HCT116 (cell line): ENCODE results near the gene AQP6.

Experiments
- EZH2 ChIP-seq: fragments of 200-600 bp; sonication (generic); IDR thresholded peaks from 2 replicates; pipeline ENCODE4 v1.6.1; 2017; ENCODE audit warnings: antibody characterized with exemption, mixed run types
- JUND ChIP-seq: IDR thresholded peaks from 2 replicates; pipeline ENCODE4 v1.6.1; 2012
- POLR2A ChIP-seq: IDR thresholded peaks from 2 replicates; pipeline ENCODE4 v1.7.0; 2011; ENCODE audit warnings: borderline replicate concordance; ENCODE audit not compliant: insufficient read depth, insufficient read length; ENCODE audit errors: extremely low read depth
- POLR2AphosphoS5 ChIP-seq: IDR thresholded peaks from 2 replicates; pipeline ENCODE4 v1.6.1; 2011; ENCODE audit warnings: mild to moderate bottlenecking, low read depth, low read length, moderate library complexity
- RAD21 ChIP-seq: IDR thresholded peaks from 2 replicates; pipeline ENCODE4 v1.6.1; 2012; ENCODE audit warnings: low read depth, mild to moderate bottlenecking
- SIN3A ChIP-seq: IDR thresholded peaks from 2 replicates; pipeline ENCODE4 v1.6.1; 2012; ENCODE audit warnings: low read depth
- SP1 ChIP-seq: IDR thresholded peaks from 2 replicates; pipeline ENCODE4 v1.6.1; 2012; ENCODE audit warnings: low read depth
- ZFX ChIP-seq: fragments of 450-650 bp; IDR thresholded peaks from 2 replicates; pipeline ENCODE4 v1.6.1; 2017
- TF ChIP-seq, protein P1 (sequence below): IDR thresholded peaks from 2 replicates; pipeline ENCODE4 v1.6.1; 2012
- TF ChIP-seq, protein P2 (sequence below), 3 experiments: fragments of 200-600 bp in 1 of 3; sonication (generic) in 1 of 3; IDR thresholded peaks in 2 of 3; conservative IDR thresholded peaks in 1 of 3; 2 replicates each; pipeline ENCODE4 v1.5.1; 2012 to 2017; ENCODE audit warnings: low read depth in 2 of 3, low read length in 2 of 3, antibody characterized with exemption in 1 of 3, borderline replicate concordance in 1 of 3, control low read depth in 1 of 3, mild to moderate bottlenecking in 1 of 3, mixed read lengths in 1 of 3, mixed run types in 1 of 3, moderate library complexity in 1 of 3; ENCODE audit not compliant: insufficient read depth in 1 of 3
- TF ChIP-seq, protein P3 (sequence below): IDR thresholded peaks from 2 replicates; pipeline ENCODE4 v1.6.1; 2012; ENCODE audit warnings: low read depth
- TF ChIP-seq, protein P4 (sequence below): IDR thresholded peaks from 2 replicates; pipeline ENCODE4 v1.6.1; 2012

DNA sequence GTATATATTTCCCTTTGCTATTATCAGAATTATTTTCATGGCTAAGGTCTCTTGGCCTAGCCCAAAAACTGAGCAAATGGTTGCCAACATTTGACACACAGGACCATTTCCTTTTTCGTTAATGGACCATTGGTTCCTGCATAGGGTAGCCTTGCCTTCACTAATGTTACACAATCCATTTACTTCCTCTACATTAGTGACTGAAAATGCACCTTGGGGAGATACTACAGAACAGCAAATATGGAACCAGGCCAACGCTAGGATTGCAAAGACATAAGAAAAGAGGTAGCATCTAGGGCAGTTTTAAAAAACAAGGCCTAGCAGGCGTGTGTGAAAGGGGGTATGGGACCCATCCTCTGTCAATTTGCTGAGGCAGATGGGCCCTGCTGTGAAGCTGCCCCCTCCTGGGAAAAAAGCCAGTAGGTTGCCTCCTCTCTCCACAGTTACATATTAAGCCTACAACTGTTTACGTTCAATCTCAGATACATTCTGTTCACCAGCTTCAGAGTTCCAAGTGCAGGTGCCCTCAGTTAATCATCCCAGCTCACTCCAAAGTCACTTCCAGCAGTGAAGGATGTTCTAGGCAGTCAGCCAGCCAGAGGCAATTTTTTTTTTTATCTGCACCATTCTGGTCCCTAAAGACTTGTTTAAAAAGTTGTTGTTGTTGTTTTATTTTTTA is 15.0 kb downstream of the AQP6 start:
- no peak for TF ChIP-seq ZFX
- TF ChIP-seq, protein P1, sequence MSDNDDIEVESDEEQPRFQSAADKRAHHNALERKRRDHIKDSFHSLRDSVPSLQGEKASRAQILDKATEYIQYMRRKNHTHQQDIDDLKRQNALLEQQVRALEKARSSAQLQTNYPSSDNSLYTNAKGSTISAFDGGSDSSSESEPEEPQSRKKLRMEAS, result no peak
- TF ChIP-seq POLR2A, result no peak
- TF ChIP-seq, protein P2, sequence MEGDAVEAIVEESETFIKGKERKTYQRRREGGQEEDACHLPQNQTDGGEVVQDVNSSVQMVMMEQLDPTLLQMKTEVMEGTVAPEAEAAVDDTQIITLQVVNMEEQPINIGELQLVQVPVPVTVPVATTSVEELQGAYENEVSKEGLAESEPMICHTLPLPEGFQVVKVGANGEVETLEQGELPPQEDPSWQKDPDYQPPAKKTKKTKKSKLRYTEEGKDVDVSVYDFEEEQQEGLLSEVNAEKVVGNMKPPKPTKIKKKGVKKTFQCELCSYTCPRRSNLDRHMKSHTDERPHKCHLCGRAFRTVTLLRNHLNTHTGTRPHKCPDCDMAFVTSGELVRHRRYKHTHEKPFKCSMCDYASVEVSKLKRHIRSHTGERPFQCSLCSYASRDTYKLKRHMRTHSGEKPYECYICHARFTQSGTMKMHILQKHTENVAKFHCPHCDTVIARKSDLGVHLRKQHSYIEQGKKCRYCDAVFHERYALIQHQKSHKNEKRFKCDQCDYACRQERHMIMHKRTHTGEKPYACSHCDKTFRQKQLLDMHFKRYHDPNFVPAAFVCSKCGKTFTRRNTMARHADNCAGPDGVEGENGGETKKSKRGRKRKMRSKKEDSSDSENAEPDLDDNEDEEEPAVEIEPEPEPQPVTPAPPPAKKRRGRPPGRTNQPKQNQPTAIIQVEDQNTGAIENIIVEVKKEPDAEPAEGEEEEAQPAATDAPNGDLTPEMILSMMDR (IDR thresholded peaks at IDR 0.05 in 2 of 3, conservative IDR thresholded peaks at IDR 0.05 in 1 of 3; ENCODE audit: borderline replicate concordance in 1 of 3, insufficient read depth in 1 of 3, low read depth in 2 of 3, low read length in 2 of 3), result no peak
- TF ChIP-seq JUND, result no peak
- TF ChIP-seq EZH2, result no peak
- TF ChIP-seq, protein P3, sequence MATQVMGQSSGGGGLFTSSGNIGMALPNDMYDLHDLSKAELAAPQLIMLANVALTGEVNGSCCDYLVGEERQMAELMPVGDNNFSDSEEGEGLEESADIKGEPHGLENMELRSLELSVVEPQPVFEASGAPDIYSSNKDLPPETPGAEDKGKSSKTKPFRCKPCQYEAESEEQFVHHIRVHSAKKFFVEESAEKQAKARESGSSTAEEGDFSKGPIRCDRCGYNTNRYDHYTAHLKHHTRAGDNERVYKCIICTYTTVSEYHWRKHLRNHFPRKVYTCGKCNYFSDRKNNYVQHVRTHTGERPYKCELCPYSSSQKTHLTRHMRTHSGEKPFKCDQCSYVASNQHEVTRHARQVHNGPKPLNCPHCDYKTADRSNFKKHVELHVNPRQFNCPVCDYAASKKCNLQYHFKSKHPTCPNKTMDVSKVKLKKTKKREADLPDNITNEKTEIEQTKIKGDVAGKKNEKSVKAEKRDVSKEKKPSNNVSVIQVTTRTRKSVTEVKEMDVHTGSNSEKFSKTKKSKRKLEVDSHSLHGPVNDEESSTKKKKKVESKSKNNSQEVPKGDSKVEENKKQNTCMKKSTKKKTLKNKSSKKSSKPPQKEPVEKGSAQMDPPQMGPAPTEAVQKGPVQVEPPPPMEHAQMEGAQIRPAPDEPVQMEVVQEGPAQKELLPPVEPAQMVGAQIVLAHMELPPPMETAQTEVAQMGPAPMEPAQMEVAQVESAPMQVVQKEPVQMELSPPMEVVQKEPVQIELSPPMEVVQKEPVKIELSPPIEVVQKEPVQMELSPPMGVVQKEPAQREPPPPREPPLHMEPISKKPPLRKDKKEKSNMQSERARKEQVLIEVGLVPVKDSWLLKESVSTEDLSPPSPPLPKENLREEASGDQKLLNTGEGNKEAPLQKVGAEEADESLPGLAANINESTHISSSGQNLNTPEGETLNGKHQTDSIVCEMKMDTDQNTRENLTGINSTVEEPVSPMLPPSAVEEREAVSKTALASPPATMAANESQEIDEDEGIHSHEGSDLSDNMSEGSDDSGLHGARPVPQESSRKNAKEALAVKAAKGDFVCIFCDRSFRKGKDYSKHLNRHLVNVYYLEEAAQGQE, result no peak
- TF ChIP-seq, protein P4, sequence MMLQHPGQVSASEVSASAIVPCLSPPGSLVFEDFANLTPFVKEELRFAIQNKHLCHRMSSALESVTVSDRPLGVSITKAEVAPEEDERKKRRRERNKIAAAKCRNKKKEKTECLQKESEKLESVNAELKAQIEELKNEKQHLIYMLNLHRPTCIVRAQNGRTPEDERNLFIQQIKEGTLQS, result no peak
- TF ChIP-seq RAD21, result no peak
- no peak for TF ChIP-seq POLR2AphosphoS5
- no peak for TF ChIP-seq SP1
- TF ChIP-seq SIN3A, result no peak
